Mucosa of stomach (tissue), 1 donor: ENCODE results near the gene ASB10.

Experiments used
- H3K27me3 ChIP-seq: one replicate; pipeline ENCODE4 v1.7.0; 2013; ENCODE audit warnings: mild to moderate bottlenecking, low read length; ENCODE audit not compliant: control insufficient read depth, insufficient read depth
- H3K36me3 ChIP-seq: one replicate; pipeline ENCODE4 v1.7.0; 2013; ENCODE audit warnings: low read length; ENCODE audit not compliant: control insufficient read depth, insufficient read depth
- H3K4me1 ChIP-seq: one replicate; pipeline ENCODE4 v1.7.0; 2013; ENCODE audit warnings: mild to moderate bottlenecking, low read length; ENCODE audit not compliant: control insufficient read depth, insufficient read depth
- H3K4me3 ChIP-seq: one replicate; pipeline ENCODE4 v1.7.0; 2013; ENCODE audit warnings: low read length
- H3K9ac ChIP-seq: one replicate; pipeline ENCODE4 v1.7.0; 2013; ENCODE audit warnings: mild to moderate bottlenecking, low read length, moderate library complexity
- H3K9me3 ChIP-seq: one replicate; pipeline ENCODE4 v1.7.0; 2013; ENCODE audit warnings: mild to moderate bottlenecking, low read length, moderate library complexity; ENCODE audit not compliant: control insufficient read depth
- donor health status: Pancreatic carcinoma.

The ASB10 gene

DNA sequence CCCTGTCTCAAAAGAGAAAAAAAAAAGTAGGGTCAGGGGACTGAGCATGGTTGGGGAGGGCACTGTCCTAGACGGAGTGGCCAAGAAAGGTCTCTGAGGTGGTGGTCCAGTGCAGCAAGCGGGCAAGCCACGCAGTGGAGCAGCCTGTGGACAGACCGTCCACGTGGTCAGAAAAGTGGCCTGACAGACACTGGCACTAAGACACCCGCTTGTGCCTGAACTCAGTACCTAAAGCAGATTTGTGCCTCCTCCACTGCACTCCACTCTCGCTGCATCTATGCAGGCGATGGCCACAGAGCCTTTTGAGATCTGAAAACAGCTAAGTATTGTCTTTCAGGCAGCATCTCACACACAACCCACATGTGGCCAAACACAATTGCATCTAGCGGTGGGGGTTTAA lies 8.8 kb downstream of the ASB10 start:
- Histone ChIP-seq H3K9ac (no peak overlapping the region), H3K4me3 (no peak overlapping the region), H3K4me1 (no peaks in the 10 kb centered on the region), H3K9me3 (no peaks in the 10 kb centered on the region), H3K27me3 (peaks cover 35% of the 10 kb centered on the region), H3K36me3 (no peaks in the 10 kb centered on the region)

- Histone ChIP-seq H3K4me1 (no peaks in the 10 kb centered on the region), H3K9me3 (no peaks in the 10 kb centered on the region), H3K9ac (no peak overlapping the region), H3K4me3 (no peak overlapping the region), H3K27me3 (peaks cover 40% of the 10 kb centered on the region), H3K36me3 (no peaks in the 10 kb centered on the region)
These were observed 9.7 kb downstream of the ASB10 start for GRCh38 chr7:151177310-151177709.

DNA sequence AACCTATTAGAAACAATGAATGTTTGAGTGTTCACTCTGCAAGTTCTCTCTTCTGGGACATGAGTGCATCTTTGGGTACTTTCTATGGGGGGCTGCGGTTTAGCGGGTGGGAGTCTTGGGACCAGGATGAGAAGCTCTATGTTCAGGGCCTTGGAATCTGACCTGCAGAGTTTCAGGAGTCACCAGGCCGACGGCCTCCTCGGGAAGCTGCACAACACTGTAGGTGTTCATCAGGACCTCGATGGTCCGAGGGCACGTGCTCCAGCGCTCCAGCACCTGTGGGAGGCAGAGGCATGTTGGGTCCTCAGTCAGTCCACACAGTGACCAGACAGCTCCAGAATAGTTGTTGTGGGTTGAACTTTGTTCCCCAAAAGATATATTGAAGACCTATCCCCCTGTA lies 10.6 kb downstream of the ASB10 start:
- Histone ChIP-seq H3K4me3 (no peak overlapping the region), H3K4me1 (no peaks in the 10 kb centered on the region), H3K27me3 (peaks cover 41% of the 10 kb centered on the region), H3K9me3 (no peaks in the 10 kb centered on the region), H3K36me3 (no peaks in the 10 kb centered on the region), H3K9ac (no peak overlapping the region)

DNA sequence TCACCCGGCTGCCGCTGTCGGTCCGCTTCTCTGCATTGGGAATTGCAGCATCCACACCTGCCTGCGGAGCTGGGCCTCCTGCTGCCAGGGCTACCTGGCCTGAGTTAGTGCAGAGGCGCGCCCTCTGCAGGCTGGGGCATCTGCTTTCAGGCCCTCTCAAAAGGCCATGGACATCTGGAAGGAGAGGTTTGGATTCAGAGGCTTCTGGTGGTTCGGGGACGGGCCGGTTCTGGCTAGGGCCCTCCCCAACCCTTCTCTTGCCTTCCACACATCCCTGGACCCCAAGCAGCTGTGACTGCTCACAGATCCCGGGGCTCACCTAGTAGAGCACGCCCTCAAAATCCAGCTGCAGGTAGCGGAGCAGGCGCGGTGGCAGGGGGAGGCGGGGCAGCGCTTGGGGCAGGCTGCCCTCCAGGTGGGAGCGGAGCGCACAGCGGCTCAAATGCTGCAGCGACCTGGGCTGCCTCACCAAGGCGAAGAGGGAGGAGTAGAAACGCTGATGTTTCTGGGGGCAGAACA lies 11.2 kb downstream of the ASB10 start:
- H3K9me3 ChIP-seq: no peaks in the 10 kb centered on the region

GRCh38 chr7:151175047-151175792 lies 11.8 kb downstream of the ASB10 start:
- H3K4me3 ChIP-seq: no peak overlapping the region
- no peak overlapping the region for H3K9ac ChIP-seq
- peaks cover 37% of the 10 kb centered on the region for H3K27me3 ChIP-seq
- H3K4me1 ChIP-seq: no peaks in the 10 kb centered on the region
- H3K36me3 ChIP-seq: no peaks in the 10 kb centered on the region
- no peaks in the 10 kb centered on the region for H3K9me3 ChIP-seq

More for the DNA sequence above, 11.2 kb downstream of the ASB10 start:
- H3K27me3 ChIP-seq: peaks cover 41% of the 10 kb centered on the region
- no peaks in the 10 kb centered on the region for H3K4me1 ChIP-seq
- no peaks in the 10 kb centered on the region for H3K36me3 ChIP-seq
- no peak overlapping the region for H3K4me3 ChIP-seq
- H3K9ac ChIP-seq: no peak overlapping the region

GRCh38 chr7:151174246-151175046 lies 12.6 kb downstream of the ASB10 start:
- H3K27me3 ChIP-seq: peaks cover 41% of the 10 kb centered on the region
- H3K4me1 ChIP-seq: no peaks in the 10 kb centered on the region

DNA sequence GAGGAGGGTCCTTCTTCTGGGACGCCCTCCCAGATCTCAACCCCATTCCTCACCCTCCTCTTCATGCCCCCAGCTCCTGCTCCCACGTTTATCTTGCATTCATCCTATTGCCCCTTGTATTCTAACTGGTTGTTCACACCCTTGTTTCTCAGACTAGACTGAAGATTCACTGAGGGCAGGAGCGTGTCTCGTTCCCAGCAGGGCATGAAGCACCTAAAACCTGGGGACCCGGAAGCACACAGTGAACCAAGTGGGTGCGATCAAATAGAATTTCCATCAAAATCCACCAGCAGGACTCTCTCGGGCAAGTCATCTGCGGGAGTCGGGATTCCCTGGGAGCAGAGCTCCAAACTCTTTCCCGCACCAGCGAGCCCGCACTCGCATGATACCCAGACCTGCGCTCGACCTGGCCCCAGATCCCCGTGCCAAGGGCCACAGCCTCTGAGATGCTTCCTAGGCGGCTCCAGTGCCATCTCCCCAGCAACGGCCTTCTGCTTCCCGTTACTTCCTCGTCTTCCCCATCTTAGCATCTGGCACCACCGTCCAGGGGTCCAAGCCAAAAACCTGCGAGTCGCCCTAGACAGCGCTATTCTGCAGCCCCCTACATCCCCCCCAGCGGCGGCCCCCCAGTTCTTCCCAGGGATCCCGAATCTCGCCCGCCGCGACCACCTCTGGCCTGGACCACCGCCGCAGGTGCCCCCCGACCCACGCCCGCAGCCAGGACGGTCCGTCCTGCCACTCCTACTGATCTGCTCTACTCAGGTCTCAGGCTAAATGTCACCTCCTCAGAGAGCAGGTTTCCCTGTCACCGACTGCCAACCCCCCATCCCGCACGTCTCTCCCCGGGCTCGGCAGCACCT lies 13.4 kb downstream of the ASB10 start:
- no peak overlapping the region for H3K9ac ChIP-seq
- peaks cover 50% of the 10 kb centered on the region for H3K27me3 ChIP-seq

More at GRCh38 chr7:151174246-151175046, 12.6 kb downstream of the ASB10 start:
- Histone ChIP-seq H3K9me3 (no peaks in the 10 kb centered on the region), H3K36me3 (no peaks in the 10 kb centered on the region), H3K9ac (no peak overlapping the region), H3K4me3 (no peak overlapping the region)

GRCh38 chr7:151172273-151173141 lies 14.5 kb downstream of the ASB10 start:
- H3K4me3 ChIP-seq: no peak overlapping the region
- H3K9me3 ChIP-seq: no peaks in the 10 kb centered on the region
- no peaks in the 10 kb centered on the region for H3K4me1 ChIP-seq
- no peaks in the 10 kb centered on the region for H3K36me3 ChIP-seq
- no peak overlapping the region for H3K9ac ChIP-seq
- H3K27me3 ChIP-seq: peaks cover 59% of the 10 kb centered on the region

More for the DNA sequence above, 13.4 kb downstream of the ASB10 start:
- H3K9me3 ChIP-seq: no peaks in the 10 kb centered on the region
- no peaks in the 10 kb centered on the region for H3K36me3 ChIP-seq
- no peak overlapping the region for H3K4me3 ChIP-seq
- H3K4me1 ChIP-seq: no peaks in the 10 kb centered on the region

- Histone ChIP-seq H3K27me3 (peaks cover 71% of the 10 kb centered on the region), H3K4me1 (peaks cover 5% of the 10 kb centered on the region)
These were observed 18.3 kb downstream of the ASB10 start for GRCh38 chr7:151168787-151169162.

DNA sequence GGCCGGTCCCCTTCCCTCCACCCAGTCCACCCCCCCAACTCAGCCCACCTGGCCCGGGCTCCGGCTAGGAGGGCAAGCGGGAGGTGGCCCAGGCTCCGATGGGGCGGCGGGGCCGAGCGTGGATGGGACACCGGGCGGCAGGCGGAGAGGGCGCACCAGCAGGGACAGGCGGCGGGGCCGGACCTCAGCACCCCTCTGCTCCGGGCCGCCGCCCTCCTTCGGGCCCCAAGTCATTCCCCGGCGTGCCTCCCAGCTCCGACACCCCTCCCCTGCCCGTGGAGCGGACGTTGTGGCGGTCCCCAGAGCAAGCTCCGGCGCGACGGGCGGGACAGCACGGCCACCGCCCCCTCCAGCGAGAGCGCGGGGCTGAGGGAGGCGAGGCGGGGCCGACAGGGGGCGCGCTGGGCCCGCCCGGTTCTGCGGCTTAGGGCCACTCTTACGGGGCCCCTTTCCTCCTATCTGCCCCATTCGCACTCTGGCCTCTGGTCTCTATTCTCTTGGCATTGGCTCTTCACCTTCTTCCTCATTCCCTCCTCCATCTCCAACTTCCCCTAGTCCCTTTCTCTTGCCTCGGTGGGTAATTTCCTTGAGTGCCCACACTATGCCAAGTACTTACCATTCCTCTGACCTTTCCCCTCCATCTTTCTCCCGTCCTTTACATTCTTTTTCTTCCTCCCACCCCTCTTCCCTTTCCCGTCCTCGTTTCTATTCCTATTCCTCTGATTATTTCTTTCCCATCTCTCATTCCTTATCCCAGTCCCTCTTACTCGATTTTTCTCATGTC lies 18.9 kb downstream of the ASB10 start:
- Histone ChIP-seq H3K9me3 (no peaks in the 10 kb centered on the region), H3K9ac (no peak overlapping the region), H3K4me3 (no peak overlapping the region), H3K27me3 (peaks cover 66% of the 10 kb centered on the region), H3K36me3 (no peaks in the 10 kb centered on the region), H3K4me1 (peaks cover 5% of the 10 kb centered on the region)

More at GRCh38 chr7:151168787-151169162, 18.3 kb downstream of the ASB10 start:
- Histone ChIP-seq H3K4me3 (no peak overlapping the region), H3K9ac (no peak overlapping the region), H3K9me3 (no peaks in the 10 kb centered on the region), H3K36me3 (no peaks in the 10 kb centered on the region)
